Stimulated activated CD4-positive, alpha-beta T cell treated with anti-CD3 and anti-CD28 coated beads, Interleukin-4, amount 100 ng/mL, for 1 hour (primary cell): ENCODE measurements around the gene SYNJ2.

Experiments used
- DNase-seq: peaks from one replicate; pipeline ENCODE4 v3.0.0-alpha.2; 2020

SYNJ2 gene

GRCh38 chr6:157999168-158000051, 17.7 kb downstream of the SYNJ2 start:
- DNase-seq: no peak

- DNase-seq: no peak
Observed at GRCh38 chr6:158000530-158001307, 19.1 kb downstream of the SYNJ2 start.

- DNase-seq: no peak
Observed at GRCh38 chr6:158002249-158002950, 20.7 kb downstream of the SYNJ2 start.

GRCh38 chr6:158002951-158003853, 21.5 kb downstream of the SYNJ2 start:
- DNase-seq: no peak

GRCh38 chr6:158003910-158004700, 22.4 kb downstream of the SYNJ2 start:
- DNase-seq: no peak

- DNase-seq: no peak
Observed at GRCh38 chr6:158004701-158005095, 23.0 kb downstream of the SYNJ2 start.

- DNase-seq: no peak
Observed at GRCh38 chr6:158005626-158006180, 24.0 kb downstream of the SYNJ2 start.

- DNase-seq: no peak
Observed at GRCh38 chr6:158006331-158006730, 24.7 kb downstream of the SYNJ2 start.

GRCh38 chr6:158006821-158007570, 25.3 kb downstream of the SYNJ2 start:
- no peak for DNase-seq

GRCh38 chr6:158008864-158009113, 27.1 kb downstream of the SYNJ2 start:
- DNase-seq: no peak

- DNase-seq: peak; percentile 25
Observed at GRCh38 chr6:158009114-158009891, 27.6 kb downstream of the SYNJ2 start.

GRCh38 chr6:158009935-158010585, 28.4 kb downstream of the SYNJ2 start:
- no peak for DNase-seq

GRCh38 chr6:158010591-158011477, 29.2 kb downstream of the SYNJ2 start:
- no peak for DNase-seq

- DNase-seq: no peak
Observed at GRCh38 chr6:158011478-158011920, 29.8 kb downstream of the SYNJ2 start.

GRCh38 chr6:158011980-158012566, 30.4 kb downstream of the SYNJ2 start:
- no peak for DNase-seq

GRCh38 chr6:158013904-158014504, 32.3 kb downstream of the SYNJ2 start:
- no peak for DNase-seq

- DNase-seq: no peak
Observed at GRCh38 chr6:158014505-158015187, 33.0 kb downstream of the SYNJ2 start.
